Neural progenitor cell (in vitro differentiated cells): ENCODE data around the gene CAPN8. TPM values are rescaled to one million over a fixed set of nuclear protein-coding genes. Genes with fewer than 3 reads are reported as not detected.
"Not testable (repeated sequence)": the region's sequence is repeated elsewhere in the genome, so short reads cannot be mapped to it uniquely, and the experiment has no call there.

Experiments used
- DNase-seq: peaks from one replicate; pipeline ENCODE4 v3.0.0-alpha.2; 2016; ENCODE audit warnings: low spot score
- H2AFZ ChIP-seq: fragments of 200-600 bp; sonication (generic); replicated peaks from 2 replicates; pipeline ENCODE4 v1.6.1; 2016; ENCODE audit warnings: antibody characterized with exemption
- H3F3A ChIP-seq: fragments of 200-600 bp; sonication (generic); 2 replicates; pipeline ENCODE4 v1.6.1; 2016; ENCODE audit warnings: antibody characterized with exemption, low read depth
- H3K27ac ChIP-seq: fragments of 200-600 bp; sonication (generic); 2 replicates; pipeline ENCODE4 v1.5.1; 2016; ENCODE audit warnings: mild to moderate bottlenecking
- H3K27me3 ChIP-seq: fragments of 200-600 bp; sonication (generic); 2 replicates; pipeline ENCODE4 v1.6.1; 2016; ENCODE audit warnings: mild to moderate bottlenecking, moderate library complexity
- H3K36me3 ChIP-seq: fragments of 200-600 bp; sonication (generic); 2 replicates; pipeline ENCODE4 v1.5.1; 2016
- H3K4me1 ChIP-seq: fragments of 200-600 bp; sonication (generic); 2 replicates; pipeline ENCODE4 v1.6.1; 2016; ENCODE audit warnings: mixed run types
- H3K4me2 ChIP-seq: fragments of 200-600 bp; sonication (generic); 2 replicates; pipeline ENCODE4 v1.6.1; 2016
- H3K4me3 ChIP-seq: fragments of 200-600 bp; sonication (generic); 2 replicates; pipeline ENCODE4 v1.5.1; 2016
- H3K79me2 ChIP-seq: fragments of 200-600 bp; sonication (generic); 2 replicates; pipeline ENCODE4 v1.6.1; 2016; ENCODE audit warnings: low read depth
- H3K9ac ChIP-seq: fragments of 200-600 bp; sonication (generic); 2 replicates; pipeline ENCODE4 v1.6.1; 2016
- H3K9me3 ChIP-seq: fragments of 200-600 bp; sonication (generic); 2 replicates; pipeline ENCODE4 v1.5.1; 2016; ENCODE audit warnings: low read depth
- H4K20me1 ChIP-seq: fragments of 200-600 bp; sonication (generic); 2 replicates; pipeline ENCODE4 v1.6.1; 2016; ENCODE audit warnings: low read depth
- H3K27ac Mint-ChIP-seq: 3 replicates; pipeline ENCODE4 v1.8.0; 2021; ENCODE audit warnings: mixed read lengths
- H3K27me3 Mint-ChIP-seq: 2 replicates; pipeline ENCODE4 v1.8.0; 2022; ENCODE audit warnings: low read depth, mild to moderate bottlenecking, inconsistent platforms, moderate library complexity, mixed read lengths; ENCODE audit not compliant: insufficient read depth
- H3K36me3 Mint-ChIP-seq: 3 replicates; pipeline ENCODE4 v1.8.0; 2021; ENCODE audit warnings: mixed read lengths
- H3K4me1 Mint-ChIP-seq: 3 replicates; pipeline ENCODE4 v1.8.0; 2021; ENCODE audit warnings: mixed read lengths
- H3K4me3 Mint-ChIP-seq: 3 replicates; pipeline ENCODE4 v1.8.0; 2021; ENCODE audit warnings: mild to moderate bottlenecking, moderate library complexity, mixed read lengths
- H3K9me3 Mint-ChIP-seq: 3 replicates; pipeline ENCODE4 v1.8.0; 2020; ENCODE audit warnings: mixed read lengths
- CTCF ChIP-seq: fragments of 200-600 bp; sonication (generic); IDR thresholded peaks from 2 replicates; pipeline ENCODE4 v1.5.1; 2017; ENCODE audit warnings: antibody characterized with exemption, mild to moderate bottlenecking
- EZH2 ChIP-seq: fragments of 200-600 bp; sonication (generic); IDR thresholded peaks from 2 replicates; pipeline ENCODE4 v1.6.1; 2017; ENCODE audit warnings: antibody characterized with exemption, mild to moderate bottlenecking, moderate library complexity
- EZH2phosphoT487 ChIP-seq: fragments of 200-600 bp; sonication (generic); IDR thresholded peaks from 2 replicates; pipeline ENCODE4 v1.6.1; 2017; ENCODE audit warnings: antibody characterized with exemption
- total RNA-seq: library from RNA; depleted of rRNA; stranded (reverse); fragments of >200 nt; gene quantifications from 2 replicates; pipeline ENCODE4 v1.2.3, GENCODE V29; 2015; ENCODE audit warnings: low replicate concordance

The CAPN8 gene
- total RNA-seq, 1 donor from 2014 or later: not detected

- Histone ChIP-seq H3K9me3 (no peaks in the 10 kb centered on the region), H3K4me1 (peaks cover 6% of the 10 kb centered on the region), H3K4me3 (no peak overlapping the region), H3K27ac (no peak overlapping the region), H3K4me2 (no peak overlapping the region), H3K36me3 (no peaks in the 10 kb centered on the region), H3K9ac (no peak overlapping the region), H4K20me1 (no peaks in the 10 kb centered on the region), H3K79me2 (no peaks in the 10 kb centered on the region), H3K27me3 (no peaks in the 10 kb centered on the region), H3F3A (no peaks in the 10 kb centered on the region), H2AFZ (no peak overlapping the region)
- Mint-ChIP-seq H3K4me3 (no peak overlapping the region), H3K27ac (no peak overlapping the region), H3K9me3 (peaks cover 4% of the 10 kb centered on the region), H3K4me1 (no peaks in the 10 kb centered on the region), H3K27me3 (peaks cover 7% of the 10 kb centered on the region), H3K36me3 (no peaks in the 10 kb centered on the region)
- TF ChIP-seq EZH2: no peak
- no peak for DNase-seq
Observed at GRCh38 chr1:223524930-223525451, 140.5 kb downstream of the CAPN8 start.

GRCh38 chr1:223521150-223521549, 144.4 kb downstream of the CAPN8 start:
- peaks cover 5% of the 10 kb centered on the region for H3K4me1 Mint-ChIP-seq
- no peaks in the 10 kb centered on the region for H3K27me3 ChIP-seq
- no peak overlapping the region for H3K4me2 ChIP-seq
- H3K36me3 ChIP-seq: no peaks in the 10 kb centered on the region
- no peak overlapping the region for H3K27ac Mint-ChIP-seq
- peaks cover 18% of the 10 kb centered on the region for H3K9me3 Mint-ChIP-seq
- no peak overlapping the region for H3K4me3 Mint-ChIP-seq
- H3K27ac ChIP-seq: no peak overlapping the region
- no peak for DNase-seq
- H3K9ac ChIP-seq: no peak overlapping the region
- no peaks in the 10 kb centered on the region for H3K9me3 ChIP-seq
- TF ChIP-seq EZH2phosphoT487: no peak
- TF ChIP-seq EZH2: no peak
- TF ChIP-seq CTCF: no peak
- H3K4me3 ChIP-seq: no peak overlapping the region
- H3F3A ChIP-seq: no peaks in the 10 kb centered on the region
- no peaks in the 10 kb centered on the region for H3K79me2 ChIP-seq
- H2AFZ ChIP-seq: no peak overlapping the region
- no peaks in the 10 kb centered on the region for H3K36me3 Mint-ChIP-seq
- H3K27me3 Mint-ChIP-seq: peaks cover 6% of the 10 kb centered on the region
- no peaks in the 10 kb centered on the region for H4K20me1 ChIP-seq
- peaks cover 11% of the 10 kb centered on the region for H3K4me1 ChIP-seq

GRCh38 chr1:223520200-223520599, 145.3 kb downstream of the CAPN8 start:
- H2AFZ ChIP-seq: no peak overlapping the region
- H3K36me3 ChIP-seq: no peaks in the 10 kb centered on the region
- H3K4me3 ChIP-seq: no peak overlapping the region
- H3K4me2 ChIP-seq: no peak overlapping the region
- H3K4me1 ChIP-seq: peaks cover 11% of the 10 kb centered on the region
- no peaks in the 10 kb centered on the region for H3K9me3 ChIP-seq
- H3K9ac ChIP-seq: no peak overlapping the region
- no peaks in the 10 kb centered on the region for H3F3A ChIP-seq
- H3K27me3 ChIP-seq: no peaks in the 10 kb centered on the region
- TF ChIP-seq EZH2phosphoT487 (no peak), CTCF (no peak), EZH2 (no peak)
- Mint-ChIP-seq H3K4me3 (no peak overlapping the region), H3K27me3 (peaks cover 6% of the 10 kb centered on the region), H3K27ac (no peak overlapping the region), H3K36me3 (no peaks in the 10 kb centered on the region), H3K9me3 (peaks cover 18% of the 10 kb centered on the region), H3K4me1 (peaks cover 5% of the 10 kb centered on the region)
- H4K20me1 ChIP-seq: no peaks in the 10 kb centered on the region
- no peaks in the 10 kb centered on the region for H3K79me2 ChIP-seq
- no peak overlapping the region for H3K27ac ChIP-seq
- DNase-seq: no peak

- no peak overlapping the region for H3K27ac ChIP-seq
- H4K20me1 ChIP-seq: no peaks in the 10 kb centered on the region
- H3K27me3 ChIP-seq: no peaks in the 10 kb centered on the region
- H3K4me3 Mint-ChIP-seq: no peak overlapping the region
- TF ChIP-seq EZH2 (no peak), EZH2phosphoT487 (no peak), CTCF (no peak)
- H3K4me3 ChIP-seq: no peak overlapping the region
- H3K36me3 ChIP-seq: no peaks in the 10 kb centered on the region
- DNase-seq: no peak
- no peak overlapping the region for H3K9ac ChIP-seq
- H3K27me3 Mint-ChIP-seq: peaks cover 6% of the 10 kb centered on the region
- H3K4me1 Mint-ChIP-seq: peaks cover 5% of the 10 kb centered on the region
- H3K4me1 ChIP-seq: peaks cover 11% of the 10 kb centered on the region
- no peaks in the 10 kb centered on the region for H3K36me3 Mint-ChIP-seq
- no peak overlapping the region for H3K4me2 ChIP-seq
- H3K9me3 Mint-ChIP-seq: peaks cover 18% of the 10 kb centered on the region
- no peaks in the 10 kb centered on the region for H3K79me2 ChIP-seq
- no peak overlapping the region for H2AFZ ChIP-seq
- H3K9me3 ChIP-seq: no peaks in the 10 kb centered on the region
- H3K27ac Mint-ChIP-seq: no peak overlapping the region
- no peaks in the 10 kb centered on the region for H3F3A ChIP-seq
Observed at GRCh38 chr1:223519116-223519515, 146.4 kb downstream of the CAPN8 start.

GRCh38 chr1:223518553-223518952, 146.9 kb downstream of the CAPN8 start:
- not testable (repeated sequence) for DNase-seq, H3K27ac Mint-ChIP-seq, H3K4me1 Mint-ChIP-seq, H3K4me2 ChIP-seq, H3K4me3 ChIP-seq, H3K27ac ChIP-seq, H3K36me3 ChIP-seq, H2AFZ ChIP-seq, H3K9ac ChIP-seq, H3K27me3 Mint-ChIP-seq, H3K27me3 ChIP-seq, H3F3A ChIP-seq, H3K36me3 Mint-ChIP-seq, H4K20me1 ChIP-seq, H3K79me2 ChIP-seq, H3K9me3 ChIP-seq, H3K4me3 Mint-ChIP-seq
- peaks cover 12% of the 10 kb centered on the region for H3K4me1 ChIP-seq
- H3K9me3 Mint-ChIP-seq: peaks cover 18% of the 10 kb centered on the region
